T-helper 9 cell (primary cell): ENCODE measurements around the gene DCHS2.

Experiments used
- DNase-seq: peaks from one replicate; pipeline ENCODE4 v3.0.0-alpha.2; 2020

Gene DCHS2

GRCh38 chr4:154487145-154487544, 4.5 kb downstream of the DCHS2 start:
- DNase-seq = no peak

GRCh38 chr4:154485127-154485773, 6.3 kb downstream of the DCHS2 start:
- no peak for DNase-seq

GRCh38 chr4:154478547-154478946, 13.1 kb downstream of the DCHS2 start:
- DNase-seq = no peak

DNA sequence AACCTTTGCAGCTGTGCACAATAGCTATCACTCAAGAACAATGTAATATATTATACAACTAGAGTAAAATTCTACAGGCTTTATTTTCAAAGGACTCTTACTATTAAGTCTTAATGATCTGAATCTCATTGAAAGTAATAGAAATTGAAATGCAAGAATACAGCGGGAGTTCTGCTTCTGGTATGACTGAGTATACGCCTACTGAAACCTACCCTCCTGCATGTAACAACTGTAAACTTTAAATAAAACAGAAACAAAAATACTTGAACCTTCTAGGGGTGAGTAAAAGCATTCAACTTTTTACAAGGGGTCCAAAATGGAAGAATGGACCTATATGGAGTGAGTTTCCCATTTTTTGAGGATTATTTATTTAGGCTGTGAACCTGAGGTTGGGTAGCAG, 13.5 kb downstream of the DCHS2 start:
- no peak for DNase-seq

DNA sequence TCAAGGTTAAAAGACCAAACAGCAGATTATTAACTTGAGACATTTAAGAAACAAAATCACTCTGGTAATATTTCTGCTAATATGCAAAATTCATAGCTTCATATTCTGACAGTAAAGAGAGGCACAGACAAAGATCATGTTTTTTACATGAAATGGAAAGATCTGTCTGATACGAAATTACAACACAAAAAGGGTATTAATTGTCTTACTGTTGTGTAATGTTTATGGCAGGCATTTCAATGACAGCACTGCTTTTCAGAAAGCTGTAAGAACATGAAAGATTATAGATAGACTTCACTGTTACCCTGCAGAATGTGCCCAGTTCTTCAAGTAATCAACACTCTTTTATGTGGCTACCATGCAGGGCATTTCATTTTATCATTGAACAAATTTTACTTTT, 15.4 kb downstream of the DCHS2 start:
- DNase-seq = no peak

GRCh38 chr4:154475820-154476219, 15.8 kb downstream of the DCHS2 start:
- no peak for DNase-seq

DNA sequence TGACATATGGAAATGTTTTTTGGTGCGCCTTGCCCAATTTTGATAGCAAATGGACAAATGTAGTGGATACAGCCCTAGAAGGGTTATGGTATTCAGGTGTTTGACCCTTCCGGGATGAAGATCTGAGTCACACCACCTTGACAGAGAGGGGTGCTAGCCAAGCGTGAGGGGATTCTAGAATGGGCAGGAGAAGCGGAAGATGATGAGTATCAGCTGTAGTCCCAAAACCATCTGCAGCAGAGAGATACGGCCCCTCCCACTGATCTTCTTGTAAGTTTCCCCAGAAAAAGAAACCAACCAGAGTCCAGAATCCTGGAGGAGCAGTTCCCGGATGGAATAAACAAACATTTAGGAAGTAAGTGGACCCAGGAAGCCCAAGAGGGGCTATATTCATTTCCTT, 18.1 kb downstream of the DCHS2 start:
- DNase-seq = no peak

DNA sequence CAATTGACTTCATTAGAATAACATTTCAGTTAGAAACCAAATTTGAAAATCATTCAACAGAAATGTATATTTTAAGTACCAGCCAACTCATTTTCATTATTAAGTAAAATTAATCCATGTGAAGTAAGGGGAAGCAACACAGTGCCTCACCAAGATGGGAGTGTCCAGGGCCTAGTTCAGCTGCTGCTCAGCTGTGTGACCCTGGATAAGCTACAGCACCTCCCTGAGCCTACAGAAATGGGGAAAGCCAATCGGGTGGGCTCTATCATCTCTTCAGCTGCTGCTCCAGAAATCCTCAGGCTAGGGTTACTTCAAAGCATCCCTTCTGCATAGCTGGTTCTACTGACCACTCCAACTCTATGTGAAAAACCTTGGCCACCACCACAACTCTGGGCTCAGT, 18.7 kb downstream of the DCHS2 start:
- DNase-seq = no peak

GRCh38 chr4:154471526-154472331, 19.9 kb downstream of the DCHS2 start:
- DNase-seq = no peak

DNA sequence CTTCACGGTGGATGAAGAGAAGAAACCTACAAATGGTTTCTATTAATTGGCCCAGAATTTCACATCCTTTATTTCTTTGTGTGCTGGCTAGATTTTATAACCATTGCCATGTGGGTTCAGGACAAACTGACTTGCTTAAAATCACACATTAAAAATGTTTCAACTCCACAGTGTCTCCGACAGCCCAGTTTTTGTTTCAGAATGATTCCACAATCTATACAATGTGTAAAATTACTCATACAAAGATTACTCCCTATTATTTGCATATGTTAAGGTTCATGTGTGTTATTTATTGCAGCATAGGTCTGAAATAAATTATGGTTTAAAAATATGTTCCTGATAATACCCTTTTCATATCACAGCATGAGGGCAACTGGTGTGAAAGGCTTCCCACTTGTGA, 20.6 kb downstream of the DCHS2 start:
- DNase-seq = no peak

DNA sequence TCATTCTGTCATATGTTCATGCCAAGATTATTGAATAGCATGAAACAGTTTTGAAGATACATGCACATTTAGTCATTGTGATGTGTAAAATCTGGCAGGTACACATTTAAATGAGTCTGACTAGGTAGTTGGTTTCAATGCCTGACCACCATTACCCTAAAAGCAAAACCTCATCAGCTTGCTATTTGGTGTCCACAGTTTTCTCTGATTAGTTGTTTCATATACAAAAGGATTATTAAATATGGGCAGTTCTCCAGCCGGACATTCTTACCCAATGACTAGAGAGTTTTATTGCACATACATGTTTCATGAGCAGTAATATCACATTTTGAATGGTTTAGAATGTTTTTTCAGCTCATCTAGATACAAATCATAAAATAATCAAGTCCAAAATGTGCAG, 23.7 kb downstream of the DCHS2 start:
- no peak for DNase-seq

DNA sequence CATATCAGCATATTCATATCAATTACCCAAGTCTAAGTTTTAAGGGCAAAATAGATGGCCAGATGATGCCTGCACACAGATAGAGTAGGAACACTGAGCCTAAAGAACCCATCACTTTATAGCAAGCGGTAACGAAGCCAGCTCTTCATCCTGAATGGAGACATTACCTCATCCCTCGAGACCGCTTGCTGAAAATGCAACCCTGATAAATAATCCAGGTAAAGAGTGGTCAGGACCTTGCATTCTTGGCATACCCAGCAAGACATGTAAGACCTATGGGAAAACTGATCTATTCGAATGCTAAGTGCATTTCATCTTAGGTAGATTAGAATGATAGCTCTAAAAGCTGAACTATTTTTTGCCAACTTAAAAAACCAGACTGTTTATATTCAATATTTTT, 25.3 kb downstream of the DCHS2 start:
- DNase-seq = no peak

- no peak for DNase-seq
These were observed 26.5 kb downstream of the DCHS2 start for GRCh38 chr4:154465085-154465484.

- DNase-seq = no peak
These were observed 26.9 kb downstream of the DCHS2 start for GRCh38 chr4:154464654-154465053.

DNA sequence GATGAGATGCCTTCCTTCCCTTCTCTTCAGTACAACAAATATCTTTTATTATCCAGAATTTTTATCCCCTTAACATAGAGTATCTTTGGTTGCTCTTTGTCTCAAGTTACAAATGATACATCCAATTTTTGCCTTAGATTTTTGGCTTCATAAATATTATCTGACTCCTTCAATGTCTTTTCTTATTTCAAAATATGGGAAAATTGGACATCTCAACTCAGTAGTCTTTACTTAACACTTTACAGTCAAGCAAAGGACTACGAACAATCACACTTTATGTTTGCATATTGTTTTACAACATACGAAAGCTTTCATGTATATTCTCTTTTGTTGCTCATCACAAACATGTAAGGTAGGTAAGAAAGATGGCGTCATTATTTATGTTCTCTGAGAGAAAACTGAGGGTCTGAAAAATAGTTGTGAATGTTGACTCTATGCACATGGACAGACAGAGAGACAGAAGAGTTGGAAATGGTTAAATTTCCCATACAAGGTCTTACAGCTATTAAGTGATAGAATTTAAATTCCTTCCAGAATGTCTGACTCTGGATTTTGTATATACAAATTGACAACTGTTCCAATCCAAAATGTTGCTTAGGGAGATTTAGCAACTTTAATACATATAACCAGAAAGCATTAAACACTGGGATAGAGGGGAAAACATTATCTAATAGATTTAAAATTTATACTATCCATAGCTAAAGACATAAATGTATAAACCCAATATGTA, 29.4 kb downstream of the DCHS2 start:
- no peak for DNase-seq

- DNase-seq = no peak
These were observed 34.1 kb downstream of the DCHS2 start for GRCh38 chr4:154457471-154457870.

GRCh38 chr4:154456889-154457288, 34.7 kb downstream of the DCHS2 start:
- no peak for DNase-seq

DNA sequence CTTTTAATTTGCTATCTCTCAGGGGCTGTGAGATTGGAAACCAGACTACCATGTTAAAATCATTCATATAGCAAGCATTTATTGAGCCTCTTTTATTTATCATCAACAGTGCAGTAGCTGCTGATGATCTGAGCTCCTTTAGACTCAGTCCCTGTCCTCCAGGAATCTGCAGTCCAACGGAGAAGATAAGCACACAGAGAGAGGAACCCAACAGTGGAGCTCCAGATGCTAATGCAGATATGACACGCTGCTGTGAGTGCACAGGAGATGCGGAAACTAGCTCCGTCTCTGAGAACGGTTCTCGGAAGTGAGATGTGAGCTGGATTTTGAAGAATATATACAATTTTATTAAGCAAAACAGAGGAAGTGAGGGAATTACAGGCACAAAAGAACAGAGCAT, 35.4 kb downstream of the DCHS2 start:
- no peak for DNase-seq

GRCh38 chr4:154455111-154455510, 36.5 kb downstream of the DCHS2 start:
- DNase-seq = no peak

- DNase-seq = no peak
These were observed 36.9 kb downstream of the DCHS2 start for GRCh38 chr4:154454710-154455109.

- no peak for DNase-seq
These were observed 38.7 kb downstream of the DCHS2 start for GRCh38 chr4:154452798-154453346.

GRCh38 chr4:154450966-154451365, 40.6 kb downstream of the DCHS2 start:
- no peak for DNase-seq

GRCh38 chr4:154444958-154445357, 46.6 kb downstream of the DCHS2 start:
- DNase-seq = no peak

- DNase-seq = no peak
These were observed 49.6 kb downstream of the DCHS2 start for GRCh38 chr4:154441982-154442381.
